ENCODE results near the gene FCHSD2.

DNA sequence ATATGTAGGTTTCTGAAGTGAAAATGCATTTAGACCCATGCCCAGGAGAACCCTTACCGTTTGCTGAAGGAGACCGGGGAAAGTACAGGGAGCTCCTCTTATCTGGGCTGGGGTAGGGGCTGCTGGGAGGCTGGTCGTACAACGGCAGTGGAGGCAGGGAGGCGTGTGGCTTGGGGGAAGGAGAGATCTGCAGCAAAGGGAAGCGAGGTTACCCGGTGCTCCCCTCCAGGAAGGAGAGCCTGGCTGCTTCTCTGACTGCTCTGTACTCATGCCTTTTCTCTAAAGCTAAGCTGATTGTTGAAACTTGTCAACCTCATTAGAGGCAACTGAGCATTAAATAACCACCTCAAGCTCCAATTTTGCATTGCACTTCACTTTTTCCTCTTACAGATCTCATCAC is 300.7 kb downstream of the FCHSD2 start:
- TF ChIP-seq, protein P1, sequence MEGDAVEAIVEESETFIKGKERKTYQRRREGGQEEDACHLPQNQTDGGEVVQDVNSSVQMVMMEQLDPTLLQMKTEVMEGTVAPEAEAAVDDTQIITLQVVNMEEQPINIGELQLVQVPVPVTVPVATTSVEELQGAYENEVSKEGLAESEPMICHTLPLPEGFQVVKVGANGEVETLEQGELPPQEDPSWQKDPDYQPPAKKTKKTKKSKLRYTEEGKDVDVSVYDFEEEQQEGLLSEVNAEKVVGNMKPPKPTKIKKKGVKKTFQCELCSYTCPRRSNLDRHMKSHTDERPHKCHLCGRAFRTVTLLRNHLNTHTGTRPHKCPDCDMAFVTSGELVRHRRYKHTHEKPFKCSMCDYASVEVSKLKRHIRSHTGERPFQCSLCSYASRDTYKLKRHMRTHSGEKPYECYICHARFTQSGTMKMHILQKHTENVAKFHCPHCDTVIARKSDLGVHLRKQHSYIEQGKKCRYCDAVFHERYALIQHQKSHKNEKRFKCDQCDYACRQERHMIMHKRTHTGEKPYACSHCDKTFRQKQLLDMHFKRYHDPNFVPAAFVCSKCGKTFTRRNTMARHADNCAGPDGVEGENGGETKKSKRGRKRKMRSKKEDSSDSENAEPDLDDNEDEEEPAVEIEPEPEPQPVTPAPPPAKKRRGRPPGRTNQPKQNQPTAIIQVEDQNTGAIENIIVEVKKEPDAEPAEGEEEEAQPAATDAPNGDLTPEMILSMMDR (IDR thresholded peaks at IDR 0.05): no peak
- no peak for TF ChIP-seq EZH2 (IDR thresholded peaks at IDR 0.05)
